ENCODE results near the gene FKBP10. TPM values are rescaled to one million over a fixed set of nuclear protein-coding genes. Genes with fewer than 3 reads are reported as not detected.

FKBP10 gene
- total and polyA plus RNA-seq, 10 of the 15 experiments (the other 5 are each of a cell fraction or from before 2014, with no cell fraction given) = 0.02 to 4.7 (median 1.8) TPM

DNA sequence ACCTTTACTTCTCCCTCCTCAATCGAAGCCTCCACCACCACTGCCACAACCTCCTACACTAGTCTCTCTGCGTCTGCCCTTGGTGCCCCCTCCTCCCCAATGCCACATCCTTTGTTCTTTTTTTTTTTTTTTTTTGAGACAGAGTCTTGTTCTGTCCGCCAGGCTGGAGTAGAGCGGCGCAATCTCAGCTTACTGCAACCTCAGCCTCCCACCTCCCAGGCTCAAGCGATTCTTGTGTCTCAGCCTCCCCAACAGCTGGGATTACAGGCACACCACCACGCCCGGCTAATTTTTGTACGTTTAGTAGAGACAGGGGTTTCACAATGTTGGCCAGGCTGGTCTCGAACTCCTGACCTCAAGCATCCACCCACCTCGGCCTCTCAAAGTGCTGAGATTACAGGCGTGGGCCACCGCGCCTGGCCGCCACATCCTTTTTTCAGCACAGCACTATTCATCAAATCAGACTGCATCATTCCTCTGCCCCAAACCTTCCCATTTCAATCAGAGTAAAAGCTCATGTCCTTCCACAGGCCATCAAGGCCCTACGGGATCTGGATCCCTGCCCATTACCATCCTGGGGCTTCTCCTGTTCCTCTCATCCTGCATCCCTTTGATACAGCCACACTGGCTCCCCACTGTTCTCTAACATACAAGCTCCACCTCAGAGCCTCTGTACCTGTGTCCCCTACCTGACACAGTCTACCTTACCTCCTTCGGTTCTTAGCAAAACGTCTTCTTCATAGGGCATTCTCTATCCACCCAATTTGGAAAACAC lies 50.5 kb downstream of the FKBP10 start:
- H3K9ac ChIP-seq (ENCODE audit: control insufficient read depth, insufficient read depth, low read length) = peak overlapping the region; percentile 90
- DNase-seq (ENCODE audit: low read depth, low spot score) = no peak

More for the DNA sequence above, 50.5 kb downstream of the FKBP10 start:
- Histone ChIP-seq H3K27me3 (replicated peaks in 1 of 2; ENCODE audit: control insufficient read depth in 2 of 2, insufficient read depth in 2 of 2, low read length in 1 of 2) (no peaks in the 10 kb centered on the region), H4K20me1 (ENCODE audit: control insufficient read depth, insufficient read depth) (no peaks in the 10 kb centered on the region), H3K4me1 (ENCODE audit: control insufficient read depth, insufficient read depth, low read length) (peaks cover 7% of the 10 kb centered on the region; the same call in 1 of the 2 replicates), H3K4me3 (peak overlapping the region; percentile 74), H3K36me3 (ENCODE audit: control insufficient read depth in 2 of 2, insufficient read depth in 2 of 2, low read length in 1 of 2) (peaks cover 0 to 9% of the 10 kb centered on the region in 2 experiments; a peak in 3 of 4 replicates), H3K27ac (ENCODE audit: control insufficient read depth, insufficient read depth) (no peak overlapping the region), H3K79me2 (ENCODE audit: control insufficient read depth, insufficient read depth, low read length) (peaks cover 40% of the 10 kb centered on the region), H3K4me2 (ENCODE audit: control insufficient read depth, insufficient read depth) (peak overlapping the region; percentile 85), H2AFZ (ENCODE audit: control insufficient read depth, low read depth, low read length) (no peak overlapping the region), H3K9me3 (replicated peaks; ENCODE audit: control insufficient read depth, insufficient read depth, low read length) (no peaks in the 10 kb centered on the region)
- no peak for ATAC-seq
- WGBS (ENCODE audit: insufficient coverage, insufficient replicate concordance, low lambda C conversion rate, missing lambda C conversion rate) = 37% methylated on average over 15 of the region's 18 CpGs
- no peak for FAIRE-seq
- RAD21 ChIA-PET (ENCODE audit: unreplicated experiment) = interaction anchor here (1.0 to 2.7 kb wide), 7 partner anchors 10 to 175 kb away, joined by 3 to 15 read pairs (median 4); partner anchors contain the start of genes EIF1 and ODAD4
- intact Hi-C loops (cut with micrococcal nuclease; ENCODE audit: unreplicated experiment) (no loop called here), in situ Hi-C loops (cut with MboI) (no loop called here)
- CTCF ChIA-PET = interaction anchor here (0.7 to 3.9 kb wide), 5 partner anchors 12 to 126 kb away, joined by 3 to 18 read pairs (median 5); partner anchors contain the start of gene P3H4
- TF ChIP-seq EGR1 (IDR thresholded peaks at IDR 0.05; ENCODE audit: borderline replicate concordance in 1 of 2, low read depth in 2 of 2, low read length in 2 of 2) = 0 out of 3 replicates have a peak, but pooled peaks of 1 of the 2 experiments have one; percentile 4
- no peak for TF ChIP-seq ATF7 (IDR thresholded peaks at IDR 0.05; ENCODE audit: low read depth)
- peak; percentile 12; the same call in 1 of the 2 replicates for TF ChIP-seq IKZF1 (conservative IDR thresholded peaks at IDR 0.05)
- no peak for TF ChIP-seq ASH2L (IDR thresholded peaks at IDR 0.05; ENCODE audit: borderline replicate concordance, low read depth)
- TF ChIP-seq, protein P1, sequence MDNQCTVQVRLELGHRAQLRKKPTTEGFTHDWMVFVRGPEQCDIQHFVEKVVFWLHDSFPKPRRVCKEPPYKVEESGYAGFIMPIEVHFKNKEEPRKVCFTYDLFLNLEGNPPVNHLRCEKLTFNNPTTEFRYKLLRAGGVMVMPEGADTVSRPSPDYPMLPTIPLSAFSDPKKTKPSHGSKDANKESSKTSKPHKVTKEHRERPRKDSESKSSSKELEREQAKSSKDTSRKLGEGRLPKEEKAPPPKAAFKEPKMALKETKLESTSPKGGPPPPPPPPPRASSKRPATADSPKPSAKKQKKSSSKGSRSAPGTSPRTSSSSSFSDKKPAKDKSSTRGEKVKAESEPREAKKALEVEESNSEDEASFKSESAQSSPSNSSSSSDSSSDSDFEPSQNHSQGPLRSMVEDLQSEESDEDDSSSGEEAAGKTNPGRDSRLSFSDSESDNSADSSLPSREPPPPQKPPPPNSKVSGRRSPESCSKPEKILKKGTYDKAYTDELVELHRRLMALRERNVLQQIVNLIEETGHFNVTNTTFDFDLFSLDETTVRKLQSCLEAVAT (IDR thresholded peaks at IDR 0.05) = no peak
- no peak for TF ChIP-seq JUND (IDR thresholded peaks at IDR 0.05; ENCODE audit: low read depth, low read length)
- BruUV-seq (replicated peaks) = no TSS peak
- POLR2A ChIA-PET = interaction anchor here (0.7 to 3.4 kb wide), 3 partner anchors 11 to 1645 kb away, joined by 3 to 15 read pairs (median 3); no protein-coding TSS in a partner anchor
- SMC1A ChIA-PET (ENCODE audit: uncharacterized antibody, unreplicated experiment) = interaction anchor here (0.9 to 3.9 kb wide), 4 partner anchors 14 to 103 kb away, joined by 3 to 33 read pairs (median 3); partner anchors contain the start of genes CNP and NT5C3B

All from GM12878 (cell line).